ENCODE results near the gene NDRG4.
A peak's percentile ranks its signal among the peaks of the same experiment; 100 is the strongest.

The NDRG4 gene

DNA sequence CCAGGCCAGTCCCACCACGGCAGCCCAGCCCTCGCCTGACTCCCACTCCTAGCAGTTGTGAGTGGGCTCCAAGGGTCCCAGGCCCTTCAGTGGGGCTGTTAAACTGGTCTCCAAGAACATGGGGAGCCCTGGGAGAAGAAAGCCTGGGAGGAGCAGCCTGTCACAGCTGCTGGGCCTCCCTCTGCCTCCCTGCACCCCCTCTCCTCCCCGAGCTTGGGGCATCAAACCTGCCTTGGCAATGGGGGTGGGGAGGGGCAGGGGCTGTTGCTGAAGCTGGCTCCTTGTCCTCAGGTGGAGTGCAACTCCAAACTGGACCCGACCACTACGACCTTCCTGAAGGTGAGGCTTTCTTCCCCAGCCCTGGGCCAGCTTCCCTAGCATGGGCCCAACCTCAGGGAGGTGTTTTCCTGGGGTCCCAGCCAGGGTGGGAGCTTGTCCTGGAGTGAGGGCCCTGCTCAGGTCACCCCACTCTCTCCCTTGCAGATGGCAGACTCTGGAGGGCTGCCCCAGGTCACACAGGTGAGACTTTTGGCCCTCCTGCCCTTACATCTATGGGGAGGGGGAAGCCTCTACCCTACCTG lies 8.8 kb downstream of the NDRG4 start:
- DNase-seq (ENCODE audit: low read depth in 2 of 2), result no peak

DNA sequence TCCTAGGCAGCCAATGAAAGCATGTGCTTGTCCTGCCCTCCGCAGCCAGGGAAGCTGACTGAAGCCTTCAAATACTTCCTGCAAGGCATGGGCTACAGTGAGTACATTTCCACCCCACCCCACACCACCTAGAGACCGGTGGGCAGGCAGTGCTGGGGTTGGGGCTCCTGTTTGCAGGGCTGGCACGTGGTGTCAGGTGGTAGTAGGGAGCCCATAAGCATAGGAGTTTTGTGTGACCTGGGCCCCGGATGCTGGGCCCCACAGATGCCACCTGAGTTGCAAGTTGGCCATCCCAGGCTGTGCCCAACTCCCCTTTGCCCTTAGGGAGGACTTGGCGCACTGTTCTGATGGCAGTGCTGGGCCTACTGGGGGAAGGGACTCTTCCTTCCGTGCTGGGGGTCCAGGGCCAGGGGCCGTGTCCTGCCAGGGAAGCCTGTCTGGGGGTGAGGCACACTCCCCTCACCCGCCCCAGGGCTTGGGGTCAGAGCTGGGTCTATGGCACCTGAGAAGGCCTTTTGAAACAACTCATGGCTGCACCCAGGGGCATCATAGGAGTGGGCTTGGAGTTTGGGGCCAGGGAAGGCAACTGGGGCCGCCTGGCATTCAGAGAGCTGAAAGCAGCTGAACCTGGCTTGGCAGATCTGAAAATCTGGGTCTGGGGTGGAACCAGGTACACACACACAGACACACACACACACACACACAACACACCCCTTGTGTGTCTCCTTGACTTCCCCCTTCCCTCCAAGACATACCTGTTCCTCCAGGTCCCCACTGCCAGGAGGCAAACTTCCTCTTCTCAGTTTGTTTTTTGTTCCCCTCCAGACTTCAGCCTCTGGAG lies 9.5 kb downstream of the NDRG4 start:
- no peak for DNase-seq (ENCODE audit: low read depth in 2 of 2)

DNA sequence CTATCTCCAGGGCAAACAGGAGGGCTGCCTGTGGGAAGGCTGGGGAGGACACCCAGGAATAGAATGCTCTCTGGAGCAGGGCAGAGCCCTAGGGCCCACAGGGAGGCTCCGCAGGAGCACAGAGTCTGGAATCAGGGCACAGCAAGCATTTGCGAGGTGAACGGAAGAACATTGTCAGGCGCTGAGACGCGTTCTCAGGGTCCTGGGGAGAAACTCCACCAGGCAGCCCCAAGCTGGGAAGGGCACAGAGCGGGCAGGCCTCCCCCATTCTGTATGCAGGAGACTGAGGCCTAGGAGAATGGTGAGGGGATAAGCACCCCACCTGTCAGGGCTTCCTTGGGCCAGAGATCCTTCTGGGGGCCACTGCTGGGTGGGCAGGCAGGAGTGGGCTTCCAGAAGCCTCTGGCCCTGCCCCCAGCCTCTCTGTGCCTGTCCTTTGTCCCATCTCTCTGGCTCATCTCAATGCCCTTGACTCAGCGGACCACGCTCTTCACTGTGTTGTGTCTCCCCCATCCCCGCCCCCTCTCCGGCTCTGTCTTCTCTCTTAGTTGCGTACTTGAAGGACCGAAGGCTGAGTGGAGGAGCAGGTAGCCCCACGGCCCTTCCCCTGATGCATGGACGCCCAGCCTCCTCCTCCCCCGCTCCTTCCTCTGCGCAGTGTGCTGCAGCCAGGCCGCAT lies 10.3 kb downstream of the NDRG4 start:
- no peak for DNase-seq (ENCODE audit: low read depth in 2 of 2)

DNA sequence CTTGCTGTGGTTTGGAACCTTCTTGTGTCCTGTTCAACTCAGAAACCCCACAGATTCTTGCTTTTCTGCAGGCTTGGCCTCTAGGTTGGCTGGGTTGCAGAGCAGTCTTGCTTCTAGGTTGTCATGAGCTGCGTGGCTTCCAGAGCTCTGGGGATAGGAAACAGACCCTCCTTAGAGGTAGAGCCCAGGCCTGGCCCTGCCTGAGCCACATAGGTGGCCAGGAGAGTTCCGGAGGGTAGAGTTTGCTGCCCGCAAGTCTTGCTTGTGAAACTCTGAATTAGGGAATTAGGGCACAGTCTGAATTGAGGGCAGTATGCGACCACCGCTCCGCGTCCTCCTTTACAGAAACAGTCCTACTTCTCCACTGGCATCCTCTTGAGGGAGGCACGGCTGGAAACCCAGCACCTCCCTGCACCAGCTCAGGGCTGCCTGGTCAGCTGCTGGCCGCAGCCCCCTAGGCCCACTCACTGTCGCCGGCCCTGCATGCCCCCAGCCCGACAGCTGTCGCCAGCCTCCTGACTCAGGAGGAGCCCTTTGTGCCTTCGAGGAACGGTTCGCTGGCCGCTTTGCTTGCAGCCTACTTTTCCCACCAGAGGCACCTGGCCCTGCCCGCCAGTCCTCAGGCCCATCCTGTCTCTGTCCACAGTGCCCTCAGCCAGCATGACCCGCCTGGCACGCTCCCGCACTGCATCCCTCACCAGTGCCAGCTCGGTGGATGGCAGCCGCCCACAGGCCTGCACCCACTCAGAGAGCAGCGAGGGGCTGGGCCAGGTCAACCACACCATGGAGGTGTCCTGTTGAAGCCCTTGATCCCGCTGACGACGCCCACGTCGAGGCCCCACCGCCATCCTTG lies 11.1 kb downstream of the NDRG4 start:
- no peak for DNase-seq (ENCODE audit: low read depth in 2 of 2)

DNA sequence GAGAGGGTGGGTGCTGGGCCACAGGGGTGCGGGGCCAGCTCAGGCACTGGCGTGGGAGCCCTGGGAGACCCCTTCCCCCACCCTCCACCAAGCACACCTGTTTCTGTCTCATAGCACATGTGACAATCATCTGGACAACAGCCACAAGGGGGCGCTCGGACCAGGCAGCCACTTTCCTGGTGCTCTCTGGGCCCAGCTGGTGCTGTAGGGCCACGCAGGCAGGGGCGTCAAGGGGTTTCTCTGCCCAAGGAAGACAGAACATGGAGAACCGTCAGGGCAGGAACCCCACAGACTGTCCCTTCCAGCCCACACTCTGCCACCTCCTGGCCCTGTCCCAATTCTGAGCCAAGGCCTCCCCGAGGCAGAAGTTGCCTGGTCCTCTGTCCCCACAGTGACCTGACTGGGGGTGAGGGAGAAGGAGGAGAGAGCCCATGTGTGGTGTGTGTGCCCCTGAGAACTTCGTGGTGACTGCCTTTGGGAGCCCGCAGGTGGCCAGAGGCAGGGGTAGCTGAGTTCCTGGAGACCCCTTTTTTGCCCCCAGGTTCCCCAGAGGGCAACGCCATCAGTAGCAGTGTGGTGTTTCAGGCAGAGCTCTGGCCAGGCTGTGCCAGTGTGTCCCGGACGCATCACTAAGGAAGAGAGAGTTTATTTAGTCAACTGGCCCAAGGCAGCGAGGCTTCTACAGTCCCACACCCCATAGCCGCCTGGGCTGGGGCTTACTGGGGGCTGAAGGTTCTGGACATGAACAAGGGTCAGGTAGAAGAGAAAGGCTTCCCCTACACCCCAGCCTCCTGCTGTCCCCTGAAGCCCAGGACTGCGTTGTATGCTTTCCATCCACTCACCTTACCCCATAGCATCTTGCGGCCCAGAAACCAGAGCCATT lies 12.2 kb downstream of the NDRG4 start:
- DNase-seq (ENCODE audit: low read depth in 2 of 2), result peak; percentile 65 to 67

DNA sequence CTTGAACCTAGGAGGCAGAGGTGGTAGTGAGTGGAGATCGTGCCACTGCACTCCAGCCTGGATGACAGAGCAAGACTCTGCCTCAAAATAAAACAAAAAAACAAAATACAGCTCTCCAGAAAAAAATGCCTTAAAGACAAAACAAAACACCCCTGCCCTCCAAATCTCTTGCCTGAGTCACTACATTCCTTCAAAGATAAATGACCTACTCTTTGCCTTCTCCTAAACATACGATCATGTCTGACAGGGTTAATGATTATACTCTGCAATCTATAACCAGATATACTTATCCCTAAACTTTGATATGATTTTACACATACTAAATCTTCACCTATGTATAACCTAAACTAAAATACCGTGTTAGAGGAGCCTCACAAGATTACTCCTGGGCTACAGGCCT lies 13.9 kb downstream of the NDRG4 start:
- no peak for DNase-seq (ENCODE audit: low read depth in 2 of 2)

DNA sequence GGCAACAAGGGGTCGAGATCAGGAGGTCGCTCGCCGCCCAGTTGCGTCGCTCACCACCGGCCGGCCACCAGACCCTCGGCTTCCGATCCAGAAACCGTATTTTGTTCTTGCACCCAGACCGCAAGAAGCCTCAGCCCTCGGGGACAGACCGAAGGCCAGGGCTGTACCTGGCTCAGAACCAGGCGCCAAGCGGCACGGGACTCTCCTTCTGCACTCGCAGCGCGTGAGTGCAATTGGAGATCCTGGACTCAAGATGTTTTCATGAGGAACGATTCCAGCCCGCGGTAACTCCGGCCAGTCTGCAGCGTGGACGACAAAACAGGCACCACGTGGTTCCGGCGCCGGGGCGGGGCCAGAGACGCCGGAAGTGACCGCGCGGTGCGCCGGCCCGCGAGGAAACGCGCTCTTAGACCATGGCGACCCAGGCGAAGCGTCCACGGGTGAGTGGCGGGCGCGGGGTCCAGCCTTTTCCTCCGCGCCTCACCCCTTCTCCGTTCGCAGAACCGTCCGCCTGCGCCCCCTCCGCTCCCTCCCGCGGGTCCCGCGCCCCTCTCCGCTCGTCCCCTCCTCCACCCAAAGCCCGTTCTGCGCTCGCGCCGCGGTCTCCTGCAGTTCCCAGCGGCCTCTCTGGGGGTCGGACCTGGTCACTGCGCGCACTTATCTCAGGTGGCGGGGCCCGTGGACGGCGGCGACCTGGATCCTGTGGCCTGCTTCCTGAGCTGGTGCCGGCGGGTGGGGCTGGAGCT lies 15.4 kb downstream of the NDRG4 start, which contains the start of gene SETD6:
Gene SETD6, plus strand, starts transcription at position 393 of the 746 bp plus-strand sequence. Its CDS starts 21 bp downstream, at position 414.
- peak; percentile 53 to 61 for DNase-seq (ENCODE audit: low read depth in 2 of 2)

DNA sequence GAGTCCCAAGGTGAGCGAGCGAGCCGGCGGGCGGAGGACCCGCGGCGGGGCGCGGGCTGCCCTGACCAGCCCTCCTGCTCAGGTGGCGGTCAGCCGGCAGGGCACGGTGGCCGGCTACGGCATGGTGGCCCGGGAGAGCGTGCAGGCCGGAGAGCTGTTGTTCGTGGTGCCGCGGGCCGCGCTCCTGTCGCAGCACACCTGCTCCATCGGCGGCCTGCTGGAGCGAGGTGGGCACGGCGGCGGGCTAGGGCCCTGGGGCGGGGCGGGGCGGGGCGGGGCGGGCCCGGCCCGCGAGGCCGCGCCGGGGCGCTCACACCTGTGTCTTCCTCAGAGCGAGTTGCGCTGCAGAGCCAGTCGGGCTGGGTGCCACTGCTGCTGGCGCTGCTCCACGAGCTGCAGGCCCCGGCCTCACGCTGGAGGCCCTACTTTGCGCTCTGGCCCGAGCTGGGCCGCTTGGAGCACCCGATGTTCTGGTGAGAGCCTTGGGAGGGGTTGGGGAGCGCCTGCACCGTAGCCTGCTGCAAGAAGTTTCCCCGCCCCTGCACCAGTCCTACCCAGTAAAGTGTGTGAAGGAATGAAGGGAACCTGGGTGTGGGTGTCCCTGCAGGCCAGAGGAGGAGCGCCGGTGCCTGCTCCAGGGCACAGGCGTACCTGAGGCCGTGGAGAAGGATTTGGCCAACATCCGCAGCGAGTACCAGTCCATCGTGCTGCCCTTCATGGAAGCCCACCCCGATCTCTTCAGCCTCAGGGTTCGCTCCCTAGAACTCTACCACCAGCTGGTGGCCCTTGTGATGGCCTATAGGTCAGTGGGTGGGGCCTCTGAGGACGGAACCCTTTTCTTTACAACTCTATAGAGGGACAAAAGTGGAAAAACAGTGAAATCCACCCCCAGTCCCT lies 16.2 kb downstream of the NDRG4 start:
- no peak for DNase-seq (ENCODE audit: low read depth in 2 of 2)

DNA sequence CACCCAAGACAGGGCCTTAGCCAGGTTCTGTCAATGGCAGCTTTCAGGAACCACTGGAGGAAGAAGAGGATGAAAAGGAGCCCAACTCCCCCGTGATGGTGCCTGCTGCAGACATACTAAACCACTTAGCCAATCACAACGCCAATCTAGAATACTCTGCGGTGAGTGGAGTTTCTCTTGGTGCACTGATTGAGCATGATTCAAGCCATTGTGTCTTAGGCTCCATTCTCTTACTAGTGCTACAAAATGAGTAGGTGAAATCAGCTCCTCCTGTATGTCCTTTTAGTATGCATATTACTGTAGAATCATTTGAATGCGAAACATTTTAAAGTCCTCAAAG lies 16.8 kb downstream of the NDRG4 start:
- DNase-seq (ENCODE audit: low read depth in 2 of 2), result no peak

DNA sequence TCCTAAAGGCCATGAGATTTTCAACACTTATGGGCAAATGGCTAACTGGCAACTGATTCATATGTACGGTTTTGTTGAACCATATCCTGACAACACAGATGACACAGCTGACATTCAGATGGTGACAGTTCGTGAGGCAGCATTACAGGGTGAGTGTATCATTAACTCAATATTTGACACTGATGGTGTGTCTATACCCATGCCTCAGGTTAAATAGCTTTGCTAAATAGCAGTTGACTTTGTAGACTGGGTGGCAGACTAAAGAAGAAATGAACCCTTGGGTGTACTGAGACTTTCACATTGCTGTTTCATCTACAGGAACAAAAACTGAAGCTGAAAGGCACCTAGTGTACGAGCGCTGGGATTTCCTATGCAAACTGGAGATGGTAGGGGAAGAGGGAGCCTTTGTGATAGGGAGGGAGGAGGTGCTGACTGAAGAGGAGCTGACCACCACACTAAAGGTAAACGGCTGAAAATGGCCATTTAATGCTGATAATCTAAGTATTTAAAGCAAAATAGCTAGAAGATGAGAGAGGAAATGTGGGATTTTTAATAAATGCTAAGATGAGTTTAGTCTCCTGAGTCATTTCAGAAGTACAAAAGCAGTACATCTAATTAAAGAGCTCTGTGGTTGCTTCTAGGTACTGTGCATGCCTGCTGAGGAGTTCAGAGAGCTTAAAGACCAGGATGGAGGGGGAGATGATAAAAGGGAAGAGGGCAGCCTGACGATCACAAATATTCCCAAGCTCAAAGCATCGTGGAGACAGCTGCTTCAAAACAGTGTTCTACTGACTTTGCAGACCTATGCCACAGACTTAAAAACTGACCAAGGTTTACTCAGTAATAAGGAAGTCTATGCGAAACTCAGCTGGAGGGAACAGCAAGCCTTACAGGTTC lies 18.4 kb downstream of the NDRG4 start:
- DNase-seq (ENCODE audit: low read depth in 2 of 2), result no peak

DNA sequence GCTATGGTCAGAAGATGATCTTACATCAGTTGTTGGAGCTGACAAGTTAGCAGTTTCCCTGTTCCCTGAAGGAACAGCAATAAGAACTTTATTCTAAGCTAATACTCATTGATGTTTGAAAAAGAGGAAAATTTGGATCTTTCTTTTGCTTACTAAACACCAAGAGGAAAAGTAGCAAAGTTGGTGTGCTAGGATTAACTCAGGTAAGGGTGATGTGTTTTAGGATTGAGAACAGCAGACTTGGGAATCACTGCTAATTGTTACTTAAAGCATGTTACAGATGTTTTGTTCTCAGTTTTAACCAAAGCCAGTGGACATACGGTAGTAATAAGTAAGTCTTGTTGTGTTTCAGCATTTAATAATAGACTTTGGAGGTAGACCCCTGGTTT lies 19.0 kb downstream of the NDRG4 start:
- no peak for DNase-seq (ENCODE audit: low read depth in 2 of 2)

DNA sequence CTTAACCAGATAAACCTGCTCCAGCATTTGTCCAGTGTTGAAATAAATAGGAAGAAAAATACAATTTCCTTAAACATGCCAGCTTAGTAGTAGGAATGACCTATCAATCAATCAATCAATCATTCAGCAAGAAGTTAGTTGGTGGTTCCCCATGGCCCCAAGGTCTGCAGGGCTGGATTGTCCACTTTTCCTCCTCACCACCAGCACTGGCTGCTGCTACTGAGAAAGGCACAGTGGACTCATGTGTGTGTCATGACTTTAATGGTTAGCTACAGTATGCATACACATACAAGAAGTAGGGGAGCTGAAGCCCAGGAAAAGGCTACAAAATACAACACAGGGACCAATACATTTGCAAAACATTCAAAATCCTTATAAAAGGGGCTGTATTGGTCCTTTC lies 19.8 kb downstream of the NDRG4 start:
- DNase-seq (ENCODE audit: low read depth in 2 of 2), result no peak

DNA sequence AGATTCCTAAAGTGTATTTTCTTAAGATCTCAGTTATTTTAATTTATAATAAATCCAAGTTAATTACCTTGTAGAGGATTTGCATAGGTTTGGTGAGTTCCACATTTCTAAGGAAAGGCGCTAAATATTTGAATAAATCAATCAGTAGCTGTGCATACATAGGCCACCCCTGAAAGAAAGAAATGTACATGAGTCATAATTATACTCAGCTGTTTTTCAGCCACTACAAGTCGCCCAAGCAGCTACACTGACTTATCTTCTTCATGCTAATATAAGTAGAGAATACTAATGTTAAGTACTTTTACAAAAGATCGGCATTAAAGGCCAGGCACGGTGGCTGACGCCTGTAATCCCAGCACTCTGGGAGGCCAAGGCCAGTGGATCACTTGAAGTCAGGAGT lies 30.2 kb downstream of the NDRG4 start:
- DNase-seq (ENCODE audit: low read depth in 2 of 2), result no peak

DNA sequence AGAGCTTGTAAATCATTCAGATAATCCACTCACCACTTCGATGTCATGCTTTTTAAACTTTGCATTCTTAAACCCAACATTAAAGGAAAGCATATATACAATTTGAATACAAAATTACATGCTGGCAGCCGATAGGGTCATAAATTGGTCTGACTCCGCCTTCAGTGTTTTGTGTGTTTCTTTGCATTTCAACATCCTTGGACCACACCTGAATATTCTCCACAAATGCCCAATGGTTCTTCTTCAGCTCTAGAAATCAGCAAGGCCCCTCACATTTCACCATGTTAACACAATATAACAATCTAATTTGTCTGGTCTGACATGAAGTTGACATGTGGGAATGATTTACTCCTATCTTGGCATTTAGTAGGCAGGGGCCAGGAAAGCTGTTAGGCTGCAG lies 32.5 kb downstream of the NDRG4 start:
- no peak for DNase-seq (ENCODE audit: low read depth in 2 of 2)

DNA sequence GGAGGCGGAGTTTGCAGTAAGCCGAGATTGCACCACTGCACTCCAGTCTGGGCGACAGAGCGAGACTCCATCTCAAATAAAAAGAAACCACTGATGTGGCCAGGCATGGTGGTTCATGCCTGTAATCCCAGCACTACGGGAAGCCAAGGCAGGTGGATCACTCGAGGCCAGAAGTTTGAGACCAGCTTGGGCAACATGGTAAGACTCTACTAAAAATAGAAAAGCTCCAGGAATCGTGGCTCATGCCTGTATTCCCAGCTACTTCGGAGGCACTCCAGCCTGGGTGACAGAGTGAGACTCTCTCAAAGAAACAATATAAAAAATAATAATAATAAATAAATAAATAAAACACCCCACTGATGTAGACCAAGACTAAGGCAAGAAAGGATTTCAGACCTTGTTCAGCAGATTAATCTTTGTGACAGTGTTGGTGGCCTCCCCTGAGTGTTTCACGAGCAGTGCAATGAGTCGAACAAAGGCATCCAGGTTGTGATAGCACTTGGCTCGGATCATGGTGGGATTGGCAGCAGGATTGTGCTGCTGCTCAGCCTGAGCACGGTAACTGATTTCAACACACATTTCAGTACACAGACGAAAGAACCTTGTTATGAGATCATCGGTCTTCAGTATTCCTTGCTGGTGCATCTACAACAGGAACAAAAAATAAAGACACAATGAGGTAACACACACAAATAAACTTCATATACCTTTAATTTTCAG lies 34.0 kb downstream of the NDRG4 start:
- DNase-seq (ENCODE audit: low read depth in 2 of 2), result no peak

DNA sequence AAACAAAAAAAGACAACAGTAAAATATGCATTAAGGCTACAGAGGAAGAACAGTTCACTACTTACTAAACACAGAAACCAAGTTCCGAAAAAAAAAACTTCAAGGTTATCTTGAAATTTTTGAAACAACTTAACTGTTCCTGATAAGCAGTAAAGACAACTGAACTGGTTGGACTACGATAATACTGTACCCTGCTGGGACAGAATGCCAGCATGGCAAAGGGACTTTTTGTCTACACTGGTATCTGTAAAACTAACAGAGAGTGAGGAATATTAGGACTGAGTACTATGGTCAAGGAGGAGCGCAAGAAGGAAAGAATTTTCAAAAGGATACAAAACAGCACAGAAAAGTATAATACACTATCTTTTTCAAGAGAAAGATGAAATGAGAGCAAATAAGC lies 35.2 kb downstream of the NDRG4 start:
- no peak for DNase-seq (ENCODE audit: low read depth in 2 of 2)

DNA sequence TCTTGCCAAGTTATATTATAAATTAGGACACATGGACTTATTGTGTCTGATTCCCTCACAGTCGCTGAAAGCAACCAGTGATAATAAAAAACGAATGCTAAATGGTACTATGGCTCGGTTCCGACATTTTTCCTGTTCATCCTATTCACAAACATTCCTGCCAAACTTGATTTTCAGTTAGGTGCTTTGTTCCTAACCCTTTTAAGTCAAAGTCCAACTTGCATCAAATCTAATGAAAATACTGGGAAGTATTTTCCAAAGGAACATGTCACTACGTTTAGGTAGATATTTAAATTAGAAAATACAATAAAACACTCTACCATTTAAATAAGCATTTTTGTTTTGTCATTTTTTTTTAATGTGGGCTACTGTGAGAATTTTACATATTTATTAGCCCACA lies 36.3 kb downstream of the NDRG4 start:
- DNase-seq (ENCODE audit: low read depth in 2 of 2), result no peak
